Muscle of leg (tissue), 11 donors: Measurements from ENCODE around the gene RIN2. TPM values are rescaled to one million over a fixed set of nuclear protein-coding genes. Genes with fewer than 3 reads are reported as not detected.

Experiments used
- DNase-seq: peaks from one replicate; pipeline ENCODE4 v3.0.0; 2013
- H3K27ac ChIP-seq: one replicate; pipeline ENCODE4 v1.5.1; 2013; ENCODE audit warnings: mild to moderate bottlenecking, low read length, control low read depth
- H3K27me3 ChIP-seq: one replicate; pipeline ENCODE4 v1.6.1; 2013; ENCODE audit warnings: low read length; ENCODE audit not compliant: control insufficient read depth, insufficient read depth
- H3K36me3 ChIP-seq: one replicate; pipeline ENCODE4 v1.6.1; 2013; ENCODE audit warnings: low read length; ENCODE audit not compliant: control insufficient read depth, insufficient read depth
- H3K4me1 ChIP-seq: one replicate; pipeline ENCODE4 v1.6.1; 2013; ENCODE audit warnings: low read length; ENCODE audit not compliant: control insufficient read depth, insufficient read depth
- H3K4me3 ChIP-seq: one replicate; pipeline ENCODE4 v1.5.1; 2013; ENCODE audit warnings: low read length, control low read depth
- H3K9me3 ChIP-seq: replicated peaks from 2 replicates; pipeline ENCODE4 v1.6.1; 2013; ENCODE audit warnings: low read depth, low read length; ENCODE audit not compliant: control insufficient read depth
- WGBS: methylation state at CpG from one replicate; pipeline ENCODE4 v1.1.5; 2013; ENCODE audit warnings: missing lambda C conversion rate; ENCODE audit not compliant: insufficient coverage; 5-methylcytosine and 5-hydroxymethylcytosine counted together
- polyA plus RNA-seq, 8 donors: library from polyadenylated mRNA; unstranded; fragments of 120-200 nt; gene quantifications; one replicate each; pipeline versions ENCODE4 v1.2.1 to v1.2.3, GENCODE V29; 2013; ENCODE audit warnings: inconsistent platforms in 1 of 8, low replicate concordance in 1 of 8; ENCODE audit not compliant: insufficient read length in 8 of 8, insufficient read depth in 1 of 8
- total RNA-seq: library from RNA; stranded (reverse); fragments of 120-200 nt; gene quantifications from one replicate; pipeline ENCODE4 v1.2.4, GENCODE V29; 2013

RIN2 gene
- total and polyA plus RNA-seq, 9 donors = 19.8 to 30.8 (median 24.3) TPM

- Histone ChIP-seq H3K4me1 (peaks cover 36% of the 10 kb centered on the region), H3K9me3 (no peaks in the 10 kb centered on the region), H3K27ac (no peak overlapping the region), H3K27me3 (no peaks in the 10 kb centered on the region), H3K4me3 (no peak overlapping the region), H3K36me3 (no peaks in the 10 kb centered on the region)
- peak; percentile 90 for DNase-seq
These were observed 3.3 kb downstream of the RIN2 start for GRCh38 chr20:19761326-19761725.

DNA sequence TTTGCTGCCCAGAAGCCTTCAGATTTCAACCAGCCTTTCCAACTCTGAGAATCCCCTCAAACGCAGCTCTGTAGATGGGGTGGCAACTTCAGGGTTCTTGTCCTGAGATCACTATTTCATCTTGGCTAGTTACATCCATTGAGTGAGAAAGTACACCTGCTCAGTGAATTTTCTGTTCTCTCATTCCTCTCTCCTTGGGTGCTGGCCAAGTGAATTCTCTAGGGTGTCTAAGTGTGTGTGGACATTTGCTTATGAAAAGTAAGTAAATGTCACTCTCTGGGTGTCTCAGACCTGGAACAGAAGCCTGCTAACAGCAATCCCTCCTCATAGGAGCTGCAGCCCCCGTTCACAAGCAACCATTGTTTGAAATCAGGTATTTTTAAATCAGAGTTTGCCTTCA lies 3.8 kb downstream of the RIN2 start:
- Histone ChIP-seq H3K4me3 (no peak overlapping the region), H3K27me3 (no peaks in the 10 kb centered on the region), H3K36me3 (no peaks in the 10 kb centered on the region), H3K27ac (no peak overlapping the region), H3K9me3 (no peaks in the 10 kb centered on the region), H3K4me1 (peaks cover 33% of the 10 kb centered on the region)
- no CpG with 5 or more reads among the region's 2 CpGs for WGBS
- DNase-seq = peak; percentile 61

GRCh38 chr20:19764207-19764606 lies 6.1 kb downstream of the RIN2 start:
- WGBS = 22% methylated on average over 4 of the region's 8 CpGs

GRCh38 chr20:19765266-19765665 lies 7.2 kb downstream of the RIN2 start:
- Histone ChIP-seq H3K27ac (no peak overlapping the region), H3K27me3 (no peaks in the 10 kb centered on the region), H3K4me1 (peaks cover 22% of the 10 kb centered on the region), H3K4me3 (no peak overlapping the region), H3K9me3 (no peaks in the 10 kb centered on the region), H3K36me3 (no peaks in the 10 kb centered on the region)
- no peak for DNase-seq
- 94% methylated on average over 2 of the region's 2 CpGs for WGBS

More at GRCh38 chr20:19764207-19764606, 6.1 kb downstream of the RIN2 start:
- Histone ChIP-seq H3K9me3 (no peaks in the 10 kb centered on the region), H3K36me3 (no peaks in the 10 kb centered on the region), H3K27ac (no peak overlapping the region), H3K27me3 (no peaks in the 10 kb centered on the region), H3K4me3 (no peak overlapping the region), H3K4me1 (peaks cover 27% of the 10 kb centered on the region)
- no peak for DNase-seq

GRCh38 chr20:19765913-19766312 lies 7.9 kb downstream of the RIN2 start:
- Histone ChIP-seq H3K27me3 (no peaks in the 10 kb centered on the region), H3K9me3 (no peaks in the 10 kb centered on the region), H3K4me1 (peaks cover 20% of the 10 kb centered on the region), H3K4me3 (no peak overlapping the region), H3K36me3 (no peaks in the 10 kb centered on the region), H3K27ac (no peak overlapping the region)
- no peak for DNase-seq
- WGBS = 68% methylated on average over 2 of the region's 4 CpGs

GRCh38 chr20:19767070-19767469 lies 9.0 kb downstream of the RIN2 start:
- no peaks in the 10 kb centered on the region for H3K36me3 ChIP-seq
- H3K4me3 ChIP-seq = no peak overlapping the region
- WGBS = 58% methylated on average over 4 of the region's 4 CpGs

GRCh38 chr20:19768325-19768842 lies 10.3 kb downstream of the RIN2 start:
- Histone ChIP-seq H3K9me3 (no peaks in the 10 kb centered on the region), H3K4me1 (peaks cover 21% of the 10 kb centered on the region), H3K27me3 (no peaks in the 10 kb centered on the region), H3K4me3 (no peak overlapping the region), H3K36me3 (no peaks in the 10 kb centered on the region), H3K27ac (no peak overlapping the region)
- 86% methylated on average over 5 of the region's 7 CpGs for WGBS
- no peak for DNase-seq

More at GRCh38 chr20:19767070-19767469, 9.0 kb downstream of the RIN2 start:
- Histone ChIP-seq H3K27ac (no peak overlapping the region), H3K9me3 (no peaks in the 10 kb centered on the region), H3K27me3 (no peaks in the 10 kb centered on the region), H3K4me1 (peaks cover 18% of the 10 kb centered on the region)
- no peak for DNase-seq

DNA sequence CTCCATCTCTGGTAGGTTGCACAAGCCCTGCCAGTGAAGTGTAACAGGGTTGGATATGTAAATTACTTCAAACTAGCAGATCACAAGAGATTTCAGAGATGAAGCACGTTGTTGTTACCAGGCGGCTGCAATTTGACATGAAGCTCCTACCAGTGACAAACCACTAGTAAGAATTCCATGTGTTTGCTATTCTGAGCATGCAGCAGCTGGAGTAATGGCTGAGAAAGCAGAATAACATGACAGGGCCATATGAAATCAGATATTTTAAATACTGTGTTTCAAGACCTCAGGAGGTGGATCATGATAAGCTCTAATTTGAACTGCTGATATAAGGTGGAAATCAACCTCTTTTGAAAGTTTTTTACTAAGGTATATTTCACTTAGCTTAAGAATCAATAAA lies 11.4 kb downstream of the RIN2 start:
- no peak for DNase-seq
- Histone ChIP-seq H3K9me3 (no peaks in the 10 kb centered on the region), H3K27ac (peak overlapping the region; percentile 51), H3K4me3 (no peak overlapping the region), H3K36me3 (no peaks in the 10 kb centered on the region), H3K4me1 (peaks cover 22% of the 10 kb centered on the region), H3K27me3 (no peaks in the 10 kb centered on the region)
- 65% methylated on average over 2 of the region's 2 CpGs for WGBS

DNA sequence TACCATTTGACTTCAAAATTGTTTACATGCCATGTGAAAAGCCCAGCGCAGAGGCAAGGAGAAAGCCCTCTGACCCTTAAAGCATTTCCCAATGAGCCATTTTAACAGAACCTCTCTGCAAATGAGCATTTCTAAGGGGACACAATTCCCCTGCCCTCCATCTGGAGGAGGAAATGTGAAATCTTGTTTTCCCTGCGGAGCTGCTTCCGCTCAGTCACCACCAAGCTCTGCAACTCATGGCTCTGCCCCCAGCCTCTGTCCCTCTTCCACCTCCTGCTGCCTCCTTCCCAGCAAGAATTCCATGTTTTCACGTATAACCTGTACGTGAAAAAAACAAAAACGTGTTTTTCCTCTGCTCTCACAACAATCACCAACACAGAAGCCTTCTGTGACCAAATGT lies 12.3 kb downstream of the RIN2 start:
- Histone ChIP-seq H3K4me3 (no peak overlapping the region), H3K27me3 (no peaks in the 10 kb centered on the region), H3K4me1 (peaks cover 23% of the 10 kb centered on the region), H3K36me3 (no peaks in the 10 kb centered on the region), H3K9me3 (no peaks in the 10 kb centered on the region), H3K27ac (no peak overlapping the region)
- DNase-seq = no peak
- WGBS = 43% methylated on average over 4 of the region's 6 CpGs

DNA sequence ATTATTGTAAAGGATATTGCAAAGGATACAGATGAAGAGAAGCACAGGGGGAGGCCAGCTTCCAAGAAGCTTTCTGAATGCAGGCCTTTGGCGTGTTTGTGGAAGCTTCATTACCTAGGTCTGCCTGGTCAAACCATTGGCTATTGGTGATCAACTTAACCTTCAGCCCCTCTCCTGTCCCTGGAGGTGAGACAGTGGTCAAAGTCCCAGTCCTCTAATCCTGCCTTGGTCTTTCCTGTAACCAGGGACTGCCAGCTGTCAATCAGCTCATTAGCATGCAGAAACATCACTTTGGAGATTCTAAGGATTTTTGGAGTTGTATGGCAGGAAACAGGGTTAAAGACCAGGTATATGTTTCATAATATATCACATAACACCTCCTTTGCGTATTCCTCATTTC lies 13.0 kb downstream of the RIN2 start:
- 87% methylated on average over 2 of the region's 2 CpGs for WGBS
- Histone ChIP-seq H3K9me3 (no peaks in the 10 kb centered on the region), H3K36me3 (no peaks in the 10 kb centered on the region), H3K27ac (no peak overlapping the region), H3K4me1 (peaks cover 23% of the 10 kb centered on the region), H3K4me3 (no peak overlapping the region), H3K27me3 (no peaks in the 10 kb centered on the region)
- no peak for DNase-seq

- 100% methylated on average over 1 of the region's 4 CpGs for WGBS
- no peak for DNase-seq
- Histone ChIP-seq H3K27me3 (no peaks in the 10 kb centered on the region), H3K9me3 (no peaks in the 10 kb centered on the region), H3K36me3 (no peaks in the 10 kb centered on the region), H3K27ac (no peak overlapping the region), H3K4me1 (peaks cover 35% of the 10 kb centered on the region), H3K4me3 (no peak overlapping the region)
These were observed 15.4 kb downstream of the RIN2 start for GRCh38 chr20:19773471-19773870.
